ENCODE measurements around the gene TRPV4. TPM values are rescaled to one million over a fixed set of nuclear protein-coding genes. Genes with fewer than 3 reads are reported as not detected.

The TRPV4 gene
- total and polyA plus RNA-seq, 4 donors = 1.9 to 6.5 (median 2.2) TPM

DNA sequence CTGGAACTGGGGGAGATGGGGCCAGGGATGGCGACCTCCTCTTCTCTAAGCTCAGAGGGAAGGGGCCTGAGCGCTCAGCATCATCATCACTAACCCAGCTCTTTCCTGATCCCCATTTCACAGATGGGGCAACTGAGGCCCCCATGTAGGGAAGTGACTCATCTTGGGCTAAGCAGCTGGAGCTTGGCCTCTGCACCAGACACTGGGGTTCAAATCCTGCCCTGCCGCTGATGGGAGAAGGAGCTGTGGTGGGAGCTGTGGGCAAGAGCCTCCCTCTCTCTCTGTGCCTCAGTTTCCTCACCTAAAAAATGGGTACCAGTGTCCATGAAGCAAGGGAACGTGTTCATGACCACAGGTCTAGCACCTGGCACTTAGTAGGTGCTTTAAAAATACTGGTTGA lies 2.6 kb upstream of the TRPV4 start:
- DNase-seq (no peak), ATAC-seq (ENCODE audit: insufficient read depth, low FRiP score) (no peak)
- TF ChIP-seq, protein P1, sequence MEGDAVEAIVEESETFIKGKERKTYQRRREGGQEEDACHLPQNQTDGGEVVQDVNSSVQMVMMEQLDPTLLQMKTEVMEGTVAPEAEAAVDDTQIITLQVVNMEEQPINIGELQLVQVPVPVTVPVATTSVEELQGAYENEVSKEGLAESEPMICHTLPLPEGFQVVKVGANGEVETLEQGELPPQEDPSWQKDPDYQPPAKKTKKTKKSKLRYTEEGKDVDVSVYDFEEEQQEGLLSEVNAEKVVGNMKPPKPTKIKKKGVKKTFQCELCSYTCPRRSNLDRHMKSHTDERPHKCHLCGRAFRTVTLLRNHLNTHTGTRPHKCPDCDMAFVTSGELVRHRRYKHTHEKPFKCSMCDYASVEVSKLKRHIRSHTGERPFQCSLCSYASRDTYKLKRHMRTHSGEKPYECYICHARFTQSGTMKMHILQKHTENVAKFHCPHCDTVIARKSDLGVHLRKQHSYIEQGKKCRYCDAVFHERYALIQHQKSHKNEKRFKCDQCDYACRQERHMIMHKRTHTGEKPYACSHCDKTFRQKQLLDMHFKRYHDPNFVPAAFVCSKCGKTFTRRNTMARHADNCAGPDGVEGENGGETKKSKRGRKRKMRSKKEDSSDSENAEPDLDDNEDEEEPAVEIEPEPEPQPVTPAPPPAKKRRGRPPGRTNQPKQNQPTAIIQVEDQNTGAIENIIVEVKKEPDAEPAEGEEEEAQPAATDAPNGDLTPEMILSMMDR (IDR thresholded peaks at IDR 0.05; ENCODE audit: control extremely low read depth, extremely low read depth) = no peak
- Histone ChIP-seq H3K27me3 (ENCODE audit: control insufficient read depth in 3 of 3, insufficient read depth in 3 of 3, low read length in 2 of 3) (no peaks in the 10 kb centered on the region), H3K9ac (ENCODE audit: insufficient read depth in 1 of 2, low read length in 2 of 2) (no peak overlapping the region), H3K4me1 (ENCODE audit: control insufficient read depth in 5 of 5, insufficient read depth in 5 of 5, low read length in 5 of 5) (peaks cover 0 to 12% (median 0%) of the 10 kb centered on the region in 5 donors), H3K27ac (ENCODE audit: low read depth in 1 of 2, low read length in 1 of 2) (no peak overlapping the region), H3K9me3 (ENCODE audit: control insufficient read depth in 4 of 4, insufficient read depth in 3 of 4, low read length in 3 of 4) (no peaks in the 10 kb centered on the region), H3K4me3 (no peak overlapping the region), H3K36me3 (ENCODE audit: control insufficient read depth in 4 of 4, insufficient read depth in 4 of 4, low read length in 4 of 4) (no peaks in the 10 kb centered on the region)
- WGBS, 2 donors = 92 to 93% methylated on average over 4 of the region's 4 CpGs

DNA sequence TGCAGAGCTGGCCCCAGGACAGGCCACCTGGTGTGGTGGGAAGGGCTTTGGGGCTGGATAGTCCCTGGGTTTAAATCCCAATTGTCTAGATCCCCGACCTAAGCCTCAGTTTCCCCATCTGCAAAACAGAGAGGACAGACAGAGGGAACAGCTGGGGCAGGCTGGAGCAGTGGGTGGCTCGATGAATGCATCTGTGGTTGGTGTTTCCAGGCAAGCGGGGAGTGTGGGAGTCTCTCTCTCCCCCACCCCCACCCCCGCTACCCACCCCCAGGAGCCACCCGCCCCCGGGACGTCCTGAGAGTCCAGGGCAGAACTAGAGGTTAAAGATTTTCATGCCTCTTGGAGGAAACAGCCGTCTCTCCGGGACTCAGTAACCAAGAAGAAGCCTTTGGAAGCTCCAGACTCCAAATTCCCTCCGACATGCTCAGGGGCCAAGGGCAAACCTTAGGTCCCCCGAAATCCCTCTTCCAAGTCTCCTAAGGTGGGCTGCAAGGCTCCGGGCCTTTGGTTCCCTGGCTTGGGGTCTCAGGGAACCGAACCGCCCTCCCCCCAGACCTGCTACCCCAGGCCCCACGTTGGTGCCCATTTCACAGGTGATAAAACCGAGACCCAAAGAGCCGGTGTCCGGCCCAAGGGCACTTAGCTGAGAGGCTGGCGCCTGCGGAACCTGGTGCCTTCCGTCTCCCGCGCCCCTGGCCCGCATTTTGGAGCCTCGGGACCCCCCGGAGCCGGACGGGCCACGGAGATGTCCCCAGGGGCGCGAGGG lies 474 bp downstream of the TRPV4 start:
- DNase-seq (no peak), ATAC-seq (ENCODE audit: insufficient read depth, low FRiP score) (no peak)
- H3K9ac ChIP-seq (ENCODE audit: insufficient read depth in 1 of 2, low read length in 2 of 2) = no peak overlapping the region

DNA sequence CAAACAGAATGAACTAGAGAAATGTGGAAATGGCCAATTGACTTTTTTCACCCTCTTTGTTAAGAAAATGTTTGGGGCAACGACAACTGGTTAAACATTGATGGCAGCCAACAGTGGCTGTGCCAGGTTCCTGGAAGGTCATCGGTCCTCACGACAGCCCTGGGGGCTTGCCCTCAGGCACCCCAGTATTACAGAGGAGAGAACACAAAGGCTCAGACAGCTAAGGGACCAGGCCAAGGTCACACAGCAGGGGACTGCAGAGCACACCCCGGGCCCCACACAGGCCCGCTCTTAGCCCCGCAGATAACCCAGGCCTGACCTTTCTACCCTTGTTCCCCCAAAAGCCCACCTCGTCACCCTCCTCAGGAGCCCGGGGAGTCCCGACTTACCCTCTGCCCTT lies 1.3 kb downstream of the TRPV4 start:
- Histone ChIP-seq H3K27ac (ENCODE audit: low read depth in 1 of 2, low read length in 1 of 2) (no peak overlapping the region), H3K27me3 (ENCODE audit: control insufficient read depth in 3 of 3, insufficient read depth in 3 of 3, low read length in 2 of 3) (no peaks in the 10 kb centered on the region), H3K9me3 (ENCODE audit: control insufficient read depth in 4 of 4, insufficient read depth in 3 of 4, low read length in 3 of 4) (no peaks in the 10 kb centered on the region), H3K36me3 (ENCODE audit: control insufficient read depth in 4 of 4, insufficient read depth in 4 of 4, low read length in 4 of 4) (no peaks in the 10 kb centered on the region), H3K4me1 (ENCODE audit: control insufficient read depth in 5 of 5, insufficient read depth in 5 of 5, low read length in 5 of 5) (peaks cover 0 to 12% (median 0%) of the 10 kb centered on the region in 5 donors), H3K9ac (ENCODE audit: insufficient read depth in 1 of 2, low read length in 2 of 2) (no peak overlapping the region), H3K4me3 (no peak overlapping the region)
- DNase-seq (no peak), ATAC-seq (ENCODE audit: insufficient read depth, low FRiP score) (no peak)
- 79 to 87% methylated on average over 8 to 9 of the region's 9 CpGs for WGBS, 2 donors
- TF ChIP-seq, protein P1 (IDR thresholded peaks at IDR 0.05; ENCODE audit: control extremely low read depth, extremely low read depth) = no peak

More for the DNA sequence above, 474 bp downstream of the TRPV4 start:
- Histone ChIP-seq H3K4me3 (peak overlapping the region; percentile 1), H3K36me3 (ENCODE audit: control insufficient read depth in 4 of 4, insufficient read depth in 4 of 4, low read length in 4 of 4) (no peaks in the 10 kb centered on the region), H3K27me3 (ENCODE audit: control insufficient read depth in 3 of 3, insufficient read depth in 3 of 3, low read length in 2 of 3) (no peaks in the 10 kb centered on the region), H3K4me1 (ENCODE audit: control insufficient read depth in 5 of 5, insufficient read depth in 5 of 5, low read length in 5 of 5) (peaks cover 0 to 12% (median 0%) of the 10 kb centered on the region in 5 donors), H3K27ac (ENCODE audit: low read depth in 1 of 2, low read length in 1 of 2) (no peak overlapping the region), H3K9me3 (ENCODE audit: control insufficient read depth in 4 of 4, insufficient read depth in 3 of 4, low read length in 3 of 4) (no peaks in the 10 kb centered on the region)
- TF ChIP-seq, protein P1 (IDR thresholded peaks at IDR 0.05; ENCODE audit: control extremely low read depth, extremely low read depth) = no peak
- WGBS, 2 donors = 23 to 28% methylated on average over 31 of the region's 31 CpGs

All from lung (tissue), 12 donors.